GM12801 (cell line): ENCODE results near the gene ACY1.

Source experiments
- CTCF ChIP-seq: IDR thresholded peaks from one replicate; pipeline ENCODE4 v1.5.1; 2011; ENCODE audit warnings: control low read depth; ENCODE audit not compliant: insufficient read length; ENCODE audit errors: extremely low read depth

The ACY1 gene

GRCh38 chr3:51949121-51949520 lies 34.2 kb upstream of the ACY1 start:
- no peak for TF ChIP-seq CTCF

GRCh38 chr3:51950899-51951298 lies 32.4 kb upstream of the ACY1 start:
- no peak for TF ChIP-seq CTCF

GRCh38 chr3:51953445-51953844 lies 29.9 kb upstream of the ACY1 start:
- TF ChIP-seq CTCF: no peak

- TF ChIP-seq CTCF: no peak
These were observed 29.2 kb upstream of the ACY1 start for GRCh38 chr3:51954105-51954504.

GRCh38 chr3:51954713-51955112 lies 28.6 kb upstream of the ACY1 start:
- TF ChIP-seq CTCF: no peak

- no peak for TF ChIP-seq CTCF
These were observed 28.0 kb upstream of the ACY1 start, which contains the start of gene GPR62 for GRCh38 chr3:51955175-51955892. Gene GPR62, plus strand, starts transcription at chr3:51955381. Its CDS starts 272 bp downstream, at chr3:51955653.

GRCh38 chr3:51955893-51956770 lies 27.2 kb upstream of the ACY1 start:
- no peak for TF ChIP-seq CTCF
